ENCODE results near the gene PARP14.

PARP14 gene

GRCh38 chr3:122766430-122766829, 85.8 kb downstream of the PARP14 start:
- Histone ChIP-seq H3K4me3 (ENCODE audit: low read depth, low read length) (no peak overlapping the region), H3K27ac (ENCODE audit: extremely low read depth, low read depth, low read length) (no peak overlapping the region), H3K9me3 (ENCODE audit: control insufficient read depth, insufficient read depth, low read depth, low read length) (no peaks in the 10 kb centered on the region), H3K4me1 (ENCODE audit: control insufficient read depth, insufficient read depth, low read length) (no peaks in the 10 kb centered on the region), H3K36me3 (ENCODE audit: control insufficient read depth in 2 of 2, insufficient read depth in 1 of 2, low read length in 2 of 2) (no peaks in the 10 kb centered on the region)
- TF ChIP-seq ZNF776 (tag by site-specific recombination; IDR thresholded peaks at IDR 0.05; ENCODE audit: borderline replicate concordance) (no peak), ZNF521 (tag by site-specific recombination; IDR thresholded peaks at IDR 0.05) (no peak), ZBTB10 (tag by site-specific recombination; IDR thresholded peaks at IDR 0.05) (no peak), ZNF19 (tag by site-specific recombination; IDR thresholded peaks at IDR 0.05; ENCODE audit: low read depth) (no peak), ZNF2 (tag by site-specific recombination; IDR thresholded peaks at IDR 0.05) (no peak), ZNF280C (tag by site-specific recombination; IDR thresholded peaks at IDR 0.05) (no peak), ZNF221 (tag by site-specific recombination; IDR thresholded peaks at IDR 0.05; ENCODE audit: borderline replicate concordance) (no peak), ZNF112 (tag by site-specific recombination; IDR thresholded peaks at IDR 0.05) (no peak), ZNF692 (tag by site-specific recombination; IDR thresholded peaks at IDR 0.05) (no peak)
- CTCF ChIA-PET = interaction anchor here (0.6 to 1.2 kb wide), 2 partner anchors 11 to 724 kb away, joined by 4 to 7 read pairs; no protein-coding TSS in a partner anchor
- POLR2A ChIA-PET = no interaction called here

GRCh38 chr3:122767540-122768372, 87.1 kb downstream of the PARP14 start:
- Histone ChIP-seq H3K4me3 (ENCODE audit: low read depth, low read length) (no peak overlapping the region), H3K27ac (ENCODE audit: extremely low read depth, low read depth, low read length) (no peak overlapping the region), H3K9me3 (ENCODE audit: control insufficient read depth, insufficient read depth, low read depth, low read length) (no peaks in the 10 kb centered on the region), H3K4me1 (ENCODE audit: control insufficient read depth, insufficient read depth, low read length) (no peaks in the 10 kb centered on the region), H3K36me3 (ENCODE audit: control insufficient read depth in 2 of 2, insufficient read depth in 1 of 2, low read length in 2 of 2) (no peaks in the 10 kb centered on the region)
- POLR2A ChIA-PET = no interaction called here
- CTCF ChIA-PET = interaction anchor here (0.6 kb wide), 1 partner anchor 262 kb away, joined by 3 read pairs; no protein-coding TSS in a partner anchor
- TF ChIP-seq REST (tag by site-specific recombination; IDR thresholded peaks at IDR 0.05) (no peak), HOXD13 (CRISPR knock-in tag; IDR thresholded peaks at IDR 0.05; ENCODE audit: borderline replicate concordance) (no peak), ZNF362 (tag by site-specific recombination; IDR thresholded peaks at IDR 0.05) (no peak), ZNF645 (tag by site-specific recombination; IDR thresholded peaks at IDR 0.05) (no peak), GLI2 (tag by site-specific recombination; IDR thresholded peaks at IDR 0.05; ENCODE audit: borderline replicate concordance, low read depth) (no peak), ZNF626 (tag by site-specific recombination; IDR thresholded peaks at IDR 0.05) (no peak), ZNF707 (tag by site-specific recombination; IDR thresholded peaks at IDR 0.05) (no peak), ZNF510 (tag by site-specific recombination; IDR thresholded peaks at IDR 0.05; ENCODE audit: insufficient replicate concordance) (no peak), ZNF266 (tag by site-specific recombination; IDR thresholded peaks at IDR 0.05; ENCODE audit: low read depth) (no peak), ZNF658 (tag by site-specific recombination; IDR thresholded peaks at IDR 0.05) (no peak), ZNF214 (tag by site-specific recombination; IDR thresholded peaks at IDR 0.05; ENCODE audit: borderline replicate concordance) (no peak), KLF8 (tag by site-specific recombination; IDR thresholded peaks at IDR 0.05) (no peak), ZNF776 (tag by site-specific recombination; IDR thresholded peaks at IDR 0.05; ENCODE audit: borderline replicate concordance) (no peak)
